ENCODE results near the gene DOCK4.

The DOCK4 gene

DNA sequence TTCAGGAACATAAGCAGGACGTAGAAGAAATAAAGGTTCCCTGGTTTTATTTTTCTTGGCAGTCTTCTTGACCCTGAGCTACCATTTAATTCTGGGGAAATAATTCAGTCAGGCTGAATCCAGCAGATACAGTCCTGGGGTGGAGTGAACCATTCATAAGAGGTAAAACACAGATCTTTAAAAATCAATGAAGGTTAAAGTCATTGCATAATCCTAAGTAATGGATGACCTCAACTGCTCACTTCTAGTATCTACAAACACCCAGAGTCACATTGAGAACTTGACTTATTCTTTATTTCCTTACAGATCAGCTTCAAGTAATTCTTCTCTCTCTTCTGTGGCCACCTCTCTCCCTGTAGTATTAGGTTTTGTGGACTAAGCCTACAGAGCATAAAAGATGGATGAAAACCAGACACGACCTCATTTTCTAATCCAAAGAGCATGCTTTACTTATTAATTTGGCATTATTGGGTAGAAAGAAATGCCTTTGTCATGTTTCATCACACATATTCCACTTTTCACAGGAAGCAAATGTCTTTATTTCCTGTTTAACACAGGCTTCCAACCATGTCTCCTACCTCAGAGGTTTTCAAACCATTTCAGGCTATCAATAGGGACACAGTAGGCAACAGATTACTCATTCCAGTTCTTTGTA, 461.6 kb downstream of the DOCK4 start:
- no peak for DNase-seq (ENCODE audit: low read depth in 2 of 3, low spot score in 2 of 3)

DNA sequence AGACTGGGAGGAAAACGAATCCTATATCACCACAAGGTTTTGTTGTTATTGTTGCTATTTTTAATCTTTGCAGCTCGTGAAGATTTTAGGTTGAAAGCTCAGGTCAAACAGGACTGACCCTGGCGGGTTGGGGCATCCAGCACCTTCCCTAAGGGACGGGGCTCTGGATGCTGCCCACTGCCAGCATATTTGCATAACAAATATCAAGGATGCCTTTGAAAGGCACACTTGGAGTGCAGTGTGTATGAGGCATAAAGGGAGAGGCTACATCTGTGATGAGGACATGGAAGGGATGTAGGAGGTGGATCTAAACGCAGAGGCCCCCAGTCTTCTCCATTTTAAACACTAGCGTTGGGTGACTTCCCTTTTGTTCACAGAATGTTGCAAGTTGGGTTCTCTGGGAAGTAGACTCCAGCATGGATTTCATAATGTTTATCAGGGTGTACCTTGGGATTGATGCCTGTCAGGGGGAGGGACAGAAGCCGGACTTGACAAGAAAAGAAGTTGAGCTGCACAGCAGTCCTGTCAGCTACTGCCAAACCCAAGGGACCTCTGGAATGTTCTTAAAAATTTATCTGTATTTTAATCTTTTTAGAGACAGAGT, 462.9 kb downstream of the DOCK4 start:
- no peak for DNase-seq (ENCODE audit: low read depth in 2 of 3, low spot score in 2 of 3)

GRCh38 chr7:111741811-111742240, 464.4 kb downstream of the DOCK4 start:
- DNase-seq (ENCODE audit: low read depth in 2 of 3, low spot score in 2 of 3): no peak

DNA sequence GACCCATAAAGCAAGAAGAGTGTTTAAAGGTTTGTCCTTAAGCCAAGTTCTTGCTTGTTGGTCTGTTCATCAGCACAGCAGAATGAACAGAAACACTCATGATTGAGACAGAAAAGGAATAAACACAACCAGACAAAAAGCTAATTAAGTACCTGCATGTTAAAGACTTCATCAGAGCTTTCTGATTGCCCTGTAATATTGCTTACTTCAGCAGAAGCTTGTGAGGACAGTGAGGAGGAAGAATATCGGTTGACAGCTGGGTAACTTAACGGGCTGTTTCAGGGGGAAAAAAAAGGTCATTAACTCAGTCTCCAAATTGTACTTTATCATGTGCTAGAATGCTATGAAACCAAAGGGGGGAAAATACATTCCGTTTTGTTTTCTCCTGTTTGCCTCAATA, 465.3 kb downstream of the DOCK4 start:
- DNase-seq (ENCODE audit: low read depth in 2 of 3, low spot score in 2 of 3): no peak

DNA sequence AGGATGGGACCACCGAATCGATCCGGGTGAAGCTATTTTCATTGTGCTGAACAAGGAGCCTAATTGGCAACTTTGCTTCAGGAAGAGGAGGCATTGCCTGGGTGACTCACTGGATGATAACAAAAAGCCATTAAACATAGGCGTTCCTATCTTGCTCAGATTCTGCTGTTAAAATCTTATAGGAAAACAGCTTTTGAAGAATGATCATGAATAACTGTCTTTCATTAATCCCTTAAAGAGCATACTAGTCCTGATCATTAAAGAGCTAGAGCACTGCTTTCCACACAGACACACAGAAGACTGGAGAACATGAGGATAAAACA, 469.7 kb downstream of the DOCK4 start:
- no peak for DNase-seq (ENCODE audit: low read depth in 2 of 3, low spot score in 2 of 3)

DNA sequence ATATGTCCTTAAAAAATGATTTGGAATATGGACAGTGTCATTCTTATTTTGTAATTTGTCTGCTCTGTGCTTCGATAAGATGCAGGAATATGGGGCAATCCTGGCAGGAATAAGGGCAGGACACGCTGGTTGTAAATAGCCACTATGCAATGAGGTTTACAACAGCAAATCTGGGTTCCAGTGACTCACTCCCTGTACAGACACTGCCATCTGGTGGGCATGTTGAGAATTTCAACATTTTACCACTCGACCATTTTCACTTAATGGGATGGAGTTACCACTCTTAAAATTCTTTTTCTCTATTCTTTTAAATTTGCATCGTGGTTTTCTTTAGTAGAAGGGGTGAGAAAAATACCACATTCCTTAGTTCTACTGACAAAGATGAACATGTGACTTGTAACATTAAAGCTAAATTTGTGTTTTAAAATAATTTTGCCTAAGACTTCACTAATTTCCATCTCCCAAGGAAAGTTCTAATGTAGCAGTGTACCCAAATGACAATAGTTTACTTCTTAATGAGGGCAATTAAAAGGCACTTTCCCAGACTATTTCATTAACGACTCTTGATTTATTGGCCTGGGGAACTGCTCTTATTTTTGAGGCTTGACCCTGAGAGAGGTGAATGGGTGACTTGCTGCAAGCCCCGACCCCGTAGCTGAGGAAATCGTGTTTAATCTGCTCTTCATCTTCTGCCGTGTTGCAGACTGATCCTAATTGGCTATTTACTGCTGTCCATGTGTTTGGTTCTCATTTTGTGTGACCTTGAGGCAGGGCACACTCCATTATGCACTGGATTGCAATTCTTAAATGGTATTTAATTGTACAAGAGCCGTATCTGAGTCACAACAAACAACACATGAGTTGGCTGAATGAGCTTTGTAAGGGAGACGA, 470.3 kb downstream of the DOCK4 start:
- peak in 1 of 3 experiments; percentile 32 for DNase-seq (ENCODE audit: low read depth in 2 of 3, low spot score in 2 of 3)

GRCh38 chr7:111734954-111735660, 471.1 kb downstream of the DOCK4 start:
- no peak for DNase-seq (ENCODE audit: low read depth in 2 of 3, low spot score in 2 of 3)

GRCh38 chr7:111732923-111733322, 473.3 kb downstream of the DOCK4 start:
- no peak for DNase-seq (ENCODE audit: low read depth in 2 of 3, low spot score in 2 of 3)

- DNase-seq (ENCODE audit: low read depth in 2 of 3, low spot score in 2 of 3): no peak
Observed at GRCh38 chr7:111730476-111731300, 475.5 kb downstream of the DOCK4 start.

DNA sequence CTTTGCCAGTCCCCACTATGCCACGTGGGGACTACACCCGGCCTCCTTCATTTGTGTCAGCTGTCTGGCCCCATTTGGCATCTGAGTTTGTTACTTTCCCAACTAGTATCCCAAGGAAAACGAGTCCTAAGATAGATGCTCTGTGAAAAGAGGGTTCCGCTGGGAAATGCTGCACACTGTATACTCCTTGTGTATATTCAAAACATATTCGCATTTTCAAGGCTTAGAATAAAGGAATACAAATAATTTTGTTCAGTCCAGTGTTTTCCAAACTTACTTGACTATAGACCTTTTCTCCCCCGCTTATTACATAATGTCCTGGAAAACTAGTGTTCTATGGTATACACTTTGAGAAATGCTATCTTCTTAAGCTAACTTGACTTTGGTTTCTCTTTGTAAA, 476.1 kb downstream of the DOCK4 start:
- no peak for DNase-seq (ENCODE audit: low read depth in 2 of 3, low spot score in 2 of 3)

- DNase-seq (ENCODE audit: low read depth in 2 of 3, low spot score in 2 of 3): no peak
Observed at GRCh38 chr7:111729483-111729882, 476.7 kb downstream of the DOCK4 start.

DNA sequence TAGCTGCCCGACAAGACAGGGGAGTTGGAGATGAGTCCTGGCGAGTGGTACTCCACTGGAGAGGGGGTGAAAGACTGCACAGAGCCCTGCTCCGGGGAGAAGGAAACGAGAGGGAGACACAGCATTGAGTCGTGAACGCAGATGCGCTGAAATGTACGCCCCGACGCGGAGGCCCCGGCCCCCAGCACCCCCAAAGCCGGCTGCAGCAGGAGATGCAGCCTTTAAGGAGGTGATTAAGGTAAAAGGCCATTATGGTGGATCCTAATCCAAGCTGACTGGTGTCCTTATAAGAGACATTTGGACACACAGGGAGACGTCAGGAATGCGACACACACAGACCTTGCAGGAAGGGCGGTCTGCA, 477.6 kb downstream of the DOCK4 start:
- no peak for DNase-seq (ENCODE audit: low read depth in 2 of 3, low spot score in 2 of 3)

DNA sequence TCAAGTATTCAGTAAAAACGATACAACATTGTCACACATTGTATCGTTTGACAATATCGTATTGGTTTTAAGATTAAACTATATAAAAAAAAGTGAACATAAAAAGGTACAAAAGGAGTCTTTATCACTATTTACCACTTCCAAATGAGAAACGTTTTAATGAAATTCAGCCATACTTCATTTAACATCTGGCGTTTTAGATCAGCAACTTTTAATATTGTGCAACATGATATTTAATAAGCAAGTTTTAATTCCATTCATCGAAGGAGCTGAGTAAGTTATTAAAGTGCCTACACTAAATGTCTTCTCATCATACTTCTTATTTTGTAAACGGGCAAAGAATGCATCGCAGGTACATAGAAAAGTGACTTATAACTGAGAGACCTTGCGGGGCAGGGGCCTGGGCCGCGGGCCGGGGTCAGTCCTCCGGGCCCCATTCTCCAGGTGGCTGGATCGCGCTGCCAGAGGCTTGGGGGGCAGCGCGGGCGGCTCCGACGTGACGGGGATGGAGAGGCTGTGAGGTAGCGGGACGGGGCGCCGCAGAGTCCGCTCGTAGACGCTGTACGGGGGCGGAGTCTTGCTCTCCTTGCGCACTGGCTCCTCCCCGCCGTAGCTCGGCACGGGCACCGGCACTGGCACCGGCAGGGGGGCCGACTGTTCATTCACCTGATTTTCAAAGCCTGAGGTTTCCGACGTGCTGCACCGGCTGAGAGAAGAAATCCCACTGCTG, 478.1 kb downstream of the DOCK4 start:
- no peak for DNase-seq (ENCODE audit: low read depth in 2 of 3, low spot score in 2 of 3)

DNA sequence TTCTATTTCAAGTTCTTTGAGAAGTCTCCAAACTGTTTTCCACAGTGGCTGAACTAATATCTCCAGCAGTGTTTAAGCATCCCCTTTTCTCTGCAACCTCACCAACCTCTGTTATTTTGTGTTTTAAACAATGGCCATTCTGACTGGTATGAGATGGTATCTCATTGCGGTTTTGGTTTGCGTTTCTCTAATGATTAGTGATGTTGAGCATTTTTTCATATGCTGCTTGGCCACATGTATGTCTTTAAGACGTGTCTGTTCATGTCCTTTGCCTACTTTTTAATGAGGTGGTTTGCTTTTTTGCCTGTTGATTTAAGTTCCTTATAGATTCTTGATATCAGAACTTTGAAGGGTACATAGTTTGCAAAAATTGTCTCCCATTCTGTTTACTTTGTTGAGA, 487.3 kb downstream of the DOCK4 start:
- no peak for DNase-seq (ENCODE audit: low read depth in 2 of 3, low spot score in 2 of 3)

DNA sequence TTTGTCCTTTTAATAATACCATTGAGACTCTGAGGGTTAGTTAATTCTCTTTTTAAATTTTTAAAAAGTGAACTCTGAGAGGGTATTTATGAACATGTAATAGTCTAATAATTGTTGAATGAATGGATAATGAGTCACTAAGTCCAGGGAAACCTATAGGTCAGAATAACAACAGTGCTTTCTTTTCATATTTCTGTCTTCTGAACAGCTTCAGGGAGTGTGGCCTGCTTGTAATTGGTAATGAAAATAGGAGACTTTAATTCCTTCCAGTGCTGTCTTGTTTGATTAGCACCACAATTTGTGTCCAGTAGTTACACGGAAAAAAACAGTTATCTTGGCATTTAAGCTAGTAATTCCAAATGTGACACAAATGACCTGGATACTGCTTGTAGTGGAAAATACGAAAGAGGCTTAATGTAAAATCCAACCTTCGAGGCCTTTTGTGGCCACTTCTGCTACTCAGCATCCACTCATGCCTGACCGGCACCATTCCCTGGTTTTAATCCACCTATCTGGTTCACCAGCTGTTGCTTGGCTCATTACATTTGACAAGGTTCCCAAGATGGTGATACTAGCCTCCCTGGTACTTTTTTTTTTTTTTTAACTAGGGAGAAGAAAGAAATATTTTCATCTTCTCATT, 494.7 kb downstream of the DOCK4 start:
- no peak for DNase-seq (ENCODE audit: low read depth in 2 of 3, low spot score in 2 of 3)

GRCh38 chr7:111710839-111711380, 495.3 kb downstream of the DOCK4 start:
- no peak for DNase-seq (ENCODE audit: low read depth in 2 of 3, low spot score in 2 of 3)

DNA sequence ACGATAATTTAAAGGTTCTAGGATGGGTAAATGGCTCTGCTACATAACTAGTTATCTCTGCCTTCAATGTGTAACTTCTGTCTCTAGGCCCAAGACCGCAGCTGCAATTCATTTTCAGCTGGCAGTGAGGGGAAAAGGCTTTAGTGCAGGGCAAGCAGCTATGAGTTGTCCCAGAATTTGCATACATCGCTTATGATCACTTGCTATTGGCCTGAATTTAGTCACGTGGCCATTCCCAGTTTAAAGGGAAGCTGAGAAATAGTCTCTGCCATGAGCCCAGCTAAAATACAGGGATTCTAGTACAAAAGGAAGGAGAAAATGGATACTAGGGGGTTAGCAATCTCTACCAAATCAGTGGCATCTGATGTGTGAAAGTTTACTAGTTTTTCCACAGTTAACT, 498.1 kb downstream of the DOCK4 start:
- DNase-seq (ENCODE audit: low read depth in 2 of 3, low spot score in 2 of 3): no peak

GRCh38 chr7:111705807-111706206, 500.4 kb downstream of the DOCK4 start:
- DNase-seq (ENCODE audit: low read depth in 2 of 3, low spot score in 2 of 3): no peak

DNA sequence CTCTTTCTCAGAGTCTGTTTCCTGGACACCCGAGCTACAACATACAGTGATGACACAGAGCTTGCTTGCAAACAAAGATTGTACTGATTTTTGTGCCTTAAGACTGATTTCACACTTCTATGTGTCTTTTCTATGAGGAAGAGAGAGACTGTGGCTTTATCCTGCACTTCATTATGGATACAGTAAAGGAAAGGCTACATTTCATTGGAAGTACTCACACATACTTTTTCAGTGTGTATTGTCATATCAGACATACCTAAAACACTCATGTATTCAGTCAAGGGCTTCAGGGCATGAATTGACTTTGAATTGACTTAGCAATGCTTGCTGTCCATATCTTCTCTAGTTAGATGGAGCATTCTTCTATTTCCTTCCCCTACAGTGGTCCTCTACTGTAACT, 508.4 kb downstream of the DOCK4 start:
- DNase-seq (ENCODE audit: low read depth in 2 of 3, low spot score in 2 of 3): no peak
